HEK293 (cell line): ENCODE measurements around the gene PDK2.

Experiments
- BCL6B ChIP-seq: fragments of 450-650 bp; formaldehyde crosslinking; IDR thresholded peaks from 2 replicates; pipeline ENCODE4 v1.5.1; 2017; ENCODE audit warnings: missing biosample characterization, missing genetic modification characterization
- EGR2 ChIP-seq: fragments of 450-650 bp; formaldehyde crosslinking; IDR thresholded peaks from 2 replicates; pipeline ENCODE4 v1.5.1; 2016; ENCODE audit warnings: low read depth, missing biosample characterization, missing genetic modification characterization
- ELK4 ChIP-seq: IDR thresholded peaks from 2 replicates; pipeline ENCODE4 v1.6.1; 2011; ENCODE audit warnings: mild to moderate bottlenecking, low read depth, low read length, borderline replicate concordance
- GLI4 ChIP-seq: fragments of 450-650 bp; formaldehyde crosslinking; IDR thresholded peaks from 2 replicates; pipeline ENCODE4 v1.5.1; 2016; ENCODE audit warnings: missing biosample characterization, missing genetic modification characterization
- GLIS1 ChIP-seq: fragments of 450-650 bp; formaldehyde crosslinking; IDR thresholded peaks from 2 replicates; pipeline ENCODE4 v1.5.1; 2016; ENCODE audit warnings: missing biosample characterization, missing genetic modification characterization
- HOXA7 ChIP-seq: sonication (generic); formaldehyde crosslinking; IDR thresholded peaks from 2 replicates; pipeline ENCODE4 v1.8.1; 2022; ENCODE audit warnings: missing genetic modification reagents, borderline replicate concordance
- KLF1 ChIP-seq: fragments of 450-650 bp; formaldehyde crosslinking; IDR thresholded peaks from 2 replicates; pipeline ENCODE4 v1.5.1; 2016; ENCODE audit warnings: missing biosample characterization, missing genetic modification characterization
- KLF10 ChIP-seq: fragments of 450-650 bp; IDR thresholded peaks from 2 replicates; pipeline ENCODE4 v1.5.1; 2018; ENCODE audit warnings: missing biosample characterization, mild to moderate bottlenecking, missing genetic modification characterization
- OSR2 ChIP-seq: fragments of 450-650 bp; formaldehyde crosslinking; IDR thresholded peaks from 2 replicates; pipeline ENCODE4 v1.5.1; 2016; ENCODE audit warnings: missing biosample characterization, missing genetic modification characterization
- PBX3 ChIP-seq: sonication (generic); formaldehyde crosslinking; IDR thresholded peaks from 2 replicates; pipeline ENCODE4 v1.8.1; 2022; ENCODE audit warnings: mild to moderate bottlenecking, moderate library complexity, missing genetic modification reagents
- PRDM1 ChIP-seq: fragments of 450-650 bp; formaldehyde crosslinking; IDR thresholded peaks from 2 replicates; pipeline ENCODE4; 2016; ENCODE audit warnings: missing biosample characterization, missing genetic modification characterization
- RBAK ChIP-seq: fragments of 450-650 bp; formaldehyde crosslinking; IDR thresholded peaks from 2 replicates; pipeline ENCODE4 v1.5.1; 2016; ENCODE audit warnings: missing biosample characterization, missing genetic modification characterization
- SP2 ChIP-seq: fragments of 450-650 bp; formaldehyde crosslinking; IDR thresholded peaks from 2 replicates; pipeline ENCODE4 v1.5.1; 2016; ENCODE audit warnings: missing biosample characterization, missing genetic modification characterization
- SP3 ChIP-seq: fragments of 450-650 bp; formaldehyde crosslinking; IDR thresholded peaks from 2 replicates; pipeline ENCODE4 v1.5.1; 2016; ENCODE audit warnings: missing biosample characterization, missing genetic modification characterization
- TSHZ1 ChIP-seq: fragments of 450-650 bp; formaldehyde crosslinking; IDR thresholded peaks from 2 replicates; pipeline ENCODE4 v1.5.1; 2016; ENCODE audit warnings: missing biosample characterization, missing genetic modification characterization, borderline replicate concordance
- ZBTB44 ChIP-seq: fragments of 450-650 bp; IDR thresholded peaks from 2 replicates; pipeline ENCODE4 v1.5.1; 2018; ENCODE audit warnings: missing biosample characterization, mild to moderate bottlenecking, missing genetic modification characterization
- ZBTB8A ChIP-seq: fragments of 450-650 bp; formaldehyde crosslinking; IDR thresholded peaks from 2 replicates; pipeline ENCODE4 v1.5.1; 2016; ENCODE audit warnings: missing biosample characterization, missing genetic modification characterization
- ZNF10 ChIP-seq: fragments of 450-650 bp; formaldehyde crosslinking; IDR thresholded peaks from 2 replicates; pipeline ENCODE4 v1.5.1; 2017; ENCODE audit warnings: missing biosample characterization, missing genetic modification characterization
- ZNF114 ChIP-seq: fragments of 450-650 bp; formaldehyde crosslinking; IDR thresholded peaks from 2 replicates; pipeline ENCODE4 v1.5.0; 2017; ENCODE audit warnings: missing biosample characterization, missing genetic modification characterization
- ZNF175 ChIP-seq: fragments of 450-650 bp; formaldehyde crosslinking; IDR thresholded peaks from 2 replicates; pipeline ENCODE4 v1.5.1; 2016; ENCODE audit warnings: missing biosample characterization, missing genetic modification characterization
- ZNF274 ChIP-seq, 2 experiments: fragments of 200-500 bp in 1 of 2; fragments of 450-650 bp in 1 of 2; sonication (Bioruptor generic) in 1 of 2; formaldehyde crosslinking in 1 of 2; IDR thresholded peaks; 2 replicates each; pipeline versions ENCODE4 v1.5.1 to v1.6.1; 2014 to 2016; ENCODE audit warnings: borderline replicate concordance in 1 of 2, inconsistent platforms in 1 of 2, low read length in 1 of 2, missing biosample characterization in 1 of 2, missing genetic modification characterization in 1 of 2
- ZNF449 ChIP-seq: fragments of 450-650 bp; formaldehyde crosslinking; IDR thresholded peaks from 2 replicates; pipeline ENCODE4 v1.5.1; 2017; ENCODE audit warnings: missing biosample characterization, mild to moderate bottlenecking, missing genetic modification characterization, moderate library complexity
- ZNF548 ChIP-seq: fragments of 450-650 bp; formaldehyde crosslinking; IDR thresholded peaks from 2 replicates; pipeline ENCODE4 v1.5.1; 2016; ENCODE audit warnings: missing biosample characterization, missing genetic modification characterization
- ZNF561 ChIP-seq: fragments of 450-650 bp; IDR thresholded peaks from 2 replicates; pipeline ENCODE4 v1.5.1; 2018; ENCODE audit warnings: missing biosample characterization, missing genetic modification characterization, borderline replicate concordance
- ZNF580 ChIP-seq: fragments of 450-650 bp; formaldehyde crosslinking; IDR thresholded peaks from 2 replicates; pipeline ENCODE4 v1.5.1; 2016; ENCODE audit warnings: missing biosample characterization, missing genetic modification characterization
- ZNF621 ChIP-seq: fragments of 450-650 bp; formaldehyde crosslinking; IDR thresholded peaks from 2 replicates; pipeline ENCODE4 v1.5.1; 2017; ENCODE audit warnings: missing biosample characterization, missing genetic modification characterization
- ZNF623 ChIP-seq: fragments of 450-650 bp; formaldehyde crosslinking; IDR thresholded peaks from 2 replicates; pipeline ENCODE4 v1.5.1; 2016; ENCODE audit warnings: missing biosample characterization, missing genetic modification characterization
- ZNF785 ChIP-seq: fragments of 450-650 bp; formaldehyde crosslinking; IDR thresholded peaks from 2 replicates; pipeline ENCODE4 v1.5.1; 2016; ENCODE audit warnings: missing biosample characterization, missing genetic modification characterization
- ZSCAN23 ChIP-seq: fragments of 450-650 bp; formaldehyde crosslinking; IDR thresholded peaks from 2 replicates; pipeline ENCODE4 v1.5.1; 2016; ENCODE audit warnings: missing biosample characterization, missing genetic modification characterization

The PDK2 gene

GRCh38 chr17:50161023-50161910, 66.1 kb downstream of the PDK2 start (continued):
- no peak for TF ChIP-seq ZNF621
- TF ChIP-seq RBAK (tag by site-specific recombination), result no peak
- no peak for TF ChIP-seq BCL6B (tag by site-specific recombination)
- TF ChIP-seq ZNF785 (tag by site-specific recombination), result no peak; the same call in 1 of the 2 replicates
- TF ChIP-seq ZNF10 (tag by site-specific recombination), result no peak
- no peak; the same call in 1 of the 2 replicates for TF ChIP-seq PRDM1
- TF ChIP-seq SP3 (tag by site-specific recombination), result peak; percentile 87
- TF ChIP-seq PBX3 (CRISPR knock-in tag), result 0 out of 2 replicates have a peak, but pooled peaks have one; percentile 53
- peak; percentile 81 for TF ChIP-seq EGR2 (tag by site-specific recombination)
- no peak for TF ChIP-seq ELK4
- TF ChIP-seq TSHZ1 (tag by site-specific recombination), result 0 out of 2 replicates have a peak, but pooled peaks have one; percentile 6
- peak; percentile 23; the same call in 1 of the 2 replicates for TF ChIP-seq KLF1 (tag by site-specific recombination)
- TF ChIP-seq SP2, result peak; percentile 75
- TF ChIP-seq ZBTB44, result no peak
- TF ChIP-seq ZNF623 (tag by site-specific recombination), result no peak
- TF ChIP-seq ZBTB8A, result peak; percentile 67
- no peak for TF ChIP-seq ZNF449 (tag by site-specific recombination)
- no peak for TF ChIP-seq GLI4 (tag by site-specific recombination)
- TF ChIP-seq GLIS1, result peak; percentile 89
- no peak for TF ChIP-seq ZNF274 (IDR thresholded peaks at IDR 0.05; ENCODE audit: low read length)
- no peak for TF ChIP-seq ZNF274 (tag by site-specific recombination; IDR thresholded peaks at IDR 0.05; ENCODE audit: borderline replicate concordance)
- no peak for TF ChIP-seq ZNF114 (tag by site-specific recombination)
- TF ChIP-seq ZSCAN23 (tag by site-specific recombination), result no peak
- no peak for TF ChIP-seq HOXA7 (CRISPR knock-in tag)
- TF ChIP-seq ZNF580, result no peak
- no peak for TF ChIP-seq ZNF548 (tag by site-specific recombination)
- no peak for TF ChIP-seq ZNF175 (tag by site-specific recombination)
- no peak; the same call in 1 of the 2 replicates for TF ChIP-seq KLF10 (tag by site-specific recombination)
- TF ChIP-seq ZNF561, result peak; percentile 87; the same call in 1 of the 2 replicates
- TF ChIP-seq OSR2 (tag by site-specific recombination), result no peak
